PFSK-1 (cell line): ENCODE data around the gene LAIR1.

Source experiments
- POLR2AphosphoS5 ChIP-seq: IDR thresholded peaks from 2 replicates; pipeline ENCODE4 v1.6.1; 2012; ENCODE audit warnings: low read depth, mild to moderate bottlenecking, control low read depth, low read length, moderate library complexity
- TAF1 ChIP-seq: IDR thresholded peaks from 2 replicates; pipeline ENCODE4 v1.6.1; 2012; ENCODE audit warnings: low read length, control low read depth, borderline replicate concordance; ENCODE audit not compliant: insufficient read depth

- no peak for TF ChIP-seq POLR2AphosphoS5
- TF ChIP-seq TAF1 = no peak
Measured at GRCh38 chr19:54319049-54319448, 45.7 kb downstream of the LAIR1 start.
